ENCODE measurements around the gene PTAFR. TPM values are rescaled to one million over a fixed set of nuclear protein-coding genes. Genes with fewer than 3 reads are reported as not detected.
A peak's percentile ranks its signal among the peaks of the same experiment; 100 is the strongest.

Gene PTAFR
- total RNA-seq, 2 experiments from 2014 or later: 0.22 to 0.29 TPM

GRCh38 chr1:28123461-28123961 is 53.0 kb downstream of the PTAFR start:
- Mint-ChIP-seq H3K27me3 (peaks cover 39% of the 10 kb centered on the region), H3K27ac (no peak overlapping the region), H3K9me3 (no peaks in the 10 kb centered on the region), H3K4me1 (peaks cover 6% of the 10 kb centered on the region), H3K36me3 (no peaks in the 10 kb centered on the region), H3K4me3 (no peak overlapping the region)
- no peak for DNase-seq

GRCh38 chr1:28122183-28122582 is 54.3 kb downstream of the PTAFR start:
- Mint-ChIP-seq H3K27me3 (peaks cover 39% of the 10 kb centered on the region), H3K27ac (no peak overlapping the region), H3K9me3 (no peaks in the 10 kb centered on the region), H3K4me1 (no peaks in the 10 kb centered on the region), H3K36me3 (no peaks in the 10 kb centered on the region), H3K4me3 (no peak overlapping the region)
- no peak for DNase-seq

GRCh38 chr1:28119556-28119955 is 56.9 kb downstream of the PTAFR start:
- Mint-ChIP-seq H3K27ac (no peak overlapping the region), H3K27me3 (peaks cover 22% of the 10 kb centered on the region), H3K4me1 (peaks cover 8% of the 10 kb centered on the region), H3K36me3 (no peaks in the 10 kb centered on the region), H3K4me3 (no peak overlapping the region), H3K9me3 (no peaks in the 10 kb centered on the region)
- DNase-seq: no peak

GRCh38 chr1:28118640-28119307 is 57.7 kb downstream of the PTAFR start:
- no peak for DNase-seq
- no peaks in the 10 kb centered on the region for H3K36me3 Mint-ChIP-seq
- H3K27ac Mint-ChIP-seq: no peak overlapping the region
- peaks cover 8% of the 10 kb centered on the region for H3K4me1 Mint-ChIP-seq
- peaks cover 22% of the 10 kb centered on the region for H3K27me3 Mint-ChIP-seq
- H3K9me3 Mint-ChIP-seq: no peaks in the 10 kb centered on the region
- H3K4me3 Mint-ChIP-seq: no peak overlapping the region

GRCh38 chr1:28115267-28115666 is 61.2 kb downstream of the PTAFR start:
- Mint-ChIP-seq H3K4me1 (peaks cover 21% of the 10 kb centered on the region), H3K27ac (peak overlapping the region; percentile 81)

GRCh38 chr1:28114844-28115243 is 61.6 kb downstream of the PTAFR start:
- no peaks in the 10 kb centered on the region for H3K9me3 Mint-ChIP-seq
- DNase-seq: no peak
- H3K4me1 Mint-ChIP-seq: peaks cover 21% of the 10 kb centered on the region
- peaks cover 22% of the 10 kb centered on the region for H3K27me3 Mint-ChIP-seq
- no peak overlapping the region for H3K4me3 Mint-ChIP-seq
- no peaks in the 10 kb centered on the region for H3K36me3 Mint-ChIP-seq
- H3K27ac Mint-ChIP-seq: peak overlapping the region; percentile 81

More at GRCh38 chr1:28115267-28115666, 61.2 kb downstream of the PTAFR start:
- Mint-ChIP-seq H3K9me3 (no peaks in the 10 kb centered on the region), H3K36me3 (no peaks in the 10 kb centered on the region), H3K4me3 (no peak overlapping the region), H3K27me3 (peaks cover 22% of the 10 kb centered on the region)
- DNase-seq: peak; percentile 56

GRCh38 chr1:28113242-28113572 is 63.3 kb downstream of the PTAFR start:
- Mint-ChIP-seq H3K4me1 (peaks cover 21% of the 10 kb centered on the region), H3K9me3 (no peaks in the 10 kb centered on the region), H3K27me3 (peaks cover 9% of the 10 kb centered on the region), H3K27ac (no peak overlapping the region), H3K36me3 (no peaks in the 10 kb centered on the region), H3K4me3 (no peak overlapping the region)
- no peak for DNase-seq

GRCh38 chr1:28112388-28113241 is 63.9 kb downstream of the PTAFR start:
- Mint-ChIP-seq H3K4me3 (no peak overlapping the region), H3K27ac (no peak overlapping the region), H3K27me3 (peaks cover 7% of the 10 kb centered on the region), H3K36me3 (no peaks in the 10 kb centered on the region), H3K4me1 (peaks cover 21% of the 10 kb centered on the region), H3K9me3 (no peaks in the 10 kb centered on the region)
- no peak for DNase-seq

- Mint-ChIP-seq H3K27me3 (no peaks in the 10 kb centered on the region), H3K36me3 (no peaks in the 10 kb centered on the region), H3K4me1 (peaks cover 21% of the 10 kb centered on the region), H3K27ac (peak overlapping the region; percentile 6), H3K9me3 (no peaks in the 10 kb centered on the region), H3K4me3 (no peak overlapping the region)
- DNase-seq: no peak
Observed at GRCh38 chr1:28111157-28111556, 65.3 kb downstream of the PTAFR start.

- no peak overlapping the region for H3K27ac Mint-ChIP-seq
- H3K27me3 Mint-ChIP-seq: no peaks in the 10 kb centered on the region
- H3K36me3 Mint-ChIP-seq: no peaks in the 10 kb centered on the region
- no peak overlapping the region for H3K4me3 Mint-ChIP-seq
- no peak for DNase-seq
- H3K4me1 Mint-ChIP-seq: peaks cover 20% of the 10 kb centered on the region
- H3K9me3 Mint-ChIP-seq: no peaks in the 10 kb centered on the region
Observed at GRCh38 chr1:28110555-28110954, 65.9 kb downstream of the PTAFR start.

GRCh38 chr1:28109639-28110038 is 66.9 kb downstream of the PTAFR start:
- no peaks in the 10 kb centered on the region for H3K9me3 Mint-ChIP-seq
- no peaks in the 10 kb centered on the region for H3K27me3 Mint-ChIP-seq
- DNase-seq: no peak
- H3K4me1 Mint-ChIP-seq: peaks cover 13% of the 10 kb centered on the region
- no peaks in the 10 kb centered on the region for H3K36me3 Mint-ChIP-seq
- H3K27ac Mint-ChIP-seq: no peak overlapping the region
- no peak overlapping the region for H3K4me3 Mint-ChIP-seq

- Mint-ChIP-seq H3K27me3 (no peaks in the 10 kb centered on the region), H3K27ac (no peak overlapping the region), H3K9me3 (no peaks in the 10 kb centered on the region), H3K4me3 (no peak overlapping the region), H3K36me3 (no peaks in the 10 kb centered on the region), H3K4me1 (peaks cover 12% of the 10 kb centered on the region)
- no peak for DNase-seq
Observed at GRCh38 chr1:28108001-28108400, 68.5 kb downstream of the PTAFR start.

- H3K4me3 Mint-ChIP-seq: no peak overlapping the region
- no peak for DNase-seq
- no peaks in the 10 kb centered on the region for H3K36me3 Mint-ChIP-seq
- H3K9me3 Mint-ChIP-seq: no peaks in the 10 kb centered on the region
- no peaks in the 10 kb centered on the region for H3K4me1 Mint-ChIP-seq
- no peaks in the 10 kb centered on the region for H3K27me3 Mint-ChIP-seq
- no peak overlapping the region for H3K27ac Mint-ChIP-seq
Observed at GRCh38 chr1:28104866-28105467, 71.5 kb downstream of the PTAFR start.

- H3K27me3 Mint-ChIP-seq: peaks cover 4% of the 10 kb centered on the region
- no peaks in the 10 kb centered on the region for H3K36me3 Mint-ChIP-seq
- H3K27ac Mint-ChIP-seq: no peak overlapping the region
- H3K4me1 Mint-ChIP-seq: no peaks in the 10 kb centered on the region
- no peak overlapping the region for H3K4me3 Mint-ChIP-seq
- no peaks in the 10 kb centered on the region for H3K9me3 Mint-ChIP-seq
- no peak for DNase-seq
Observed at GRCh38 chr1:28102189-28102588, 74.3 kb downstream of the PTAFR start.

- Mint-ChIP-seq H3K4me1 (no peaks in the 10 kb centered on the region), H3K9me3 (no peaks in the 10 kb centered on the region), H3K4me3 (no peak overlapping the region), H3K36me3 (no peaks in the 10 kb centered on the region), H3K27ac (no peak overlapping the region), H3K27me3 (peaks cover 13% of the 10 kb centered on the region)
- DNase-seq: no peak
Observed at GRCh38 chr1:28099050-28099769, 77.3 kb downstream of the PTAFR start.
